ENCODE results near the gene BLOC1S1. TPM values are rescaled to one million over a fixed set of nuclear protein-coding genes. Genes with fewer than 3 reads are reported as not detected.

The BLOC1S1 gene
- total RNA-seq, 1 experiment from 2014 or later, result 69.8 TPM

Small RNA genes lying within 50 kb of the gene (small RNA-seq; reads per million reads assigned to genes)
- gene AC009779.1, result 0 reads per million in 2 experiments
- 0 reads per million in 2 experiments for gene RF00017

Other genes with a start within 250 kb of the BLOC1S1 start
- not detected in 2 replicates for gene OR6C70, start 245.9 kb upstream of the BLOC1S1 start, total RNA-seq (2014; rRNA removed; shearing (Covaris generic))
- not detected in 2 replicates for gene OR6C68, start 223.7 kb upstream of the BLOC1S1 start, total RNA-seq (2014; rRNA removed; shearing (Covaris generic))
- gene OR6C4, start 166.4 kb upstream of the BLOC1S1 start, total RNA-seq (2014; rRNA removed; shearing (Covaris generic)), result not detected in 2 replicates
- not detected in 2 replicates for gene OR2AP1, start 143.6 kb upstream of the BLOC1S1 start, total RNA-seq (2014; rRNA removed; shearing (Covaris generic))
- not detected in 2 replicates for gene OR10P1, start 79.2 kb upstream of the BLOC1S1 start, total RNA-seq (2014; rRNA removed; shearing (Covaris generic))
- gene ITGA7, start 8.1 kb upstream of the BLOC1S1 start, total RNA-seq (2014; rRNA removed; shearing (Covaris generic)), result 0.38 and 1.2 TPM in 2 replicates
- gene RDH5, start 4.3 kb downstream of the BLOC1S1 start, total RNA-seq (2014; rRNA removed; shearing (Covaris generic)), result 2.4 and 3.0 TPM in 2 replicates
- gene CD63, start 13.0 kb downstream of the BLOC1S1 start, total RNA-seq (2014; rRNA removed; shearing (Covaris generic)), result 434 and 500 TPM in 2 replicates
- 1.0 and 2.0 TPM in 2 replicates for gene GDF11, start 27.1 kb downstream of the BLOC1S1 start, total RNA-seq (2014; rRNA removed; shearing (Covaris generic))
- 122 and 140 TPM in 2 replicates for gene SARNP, start 101.7 kb downstream of the BLOC1S1 start, total RNA-seq (2014; rRNA removed; shearing (Covaris generic))
- 32.8 and 37.8 TPM in 2 replicates for gene ORMDL2, start 102.0 kb downstream of the BLOC1S1 start, total RNA-seq (2014; rRNA removed; shearing (Covaris generic))
- 25.8 and 32.2 TPM in 2 replicates for gene DNAJC14, start 113.5 kb downstream of the BLOC1S1 start, total RNA-seq (2014; rRNA removed; shearing (Covaris generic))
- not detected in 2 replicates for gene MMP19, start 126.9 kb downstream of the BLOC1S1 start, total RNA-seq (2014; rRNA removed; shearing (Covaris generic))
- gene PYM1, start 211.8 kb downstream of the BLOC1S1 start, total RNA-seq (2014; rRNA removed; shearing (Covaris generic)), result 33.0 and 33.1 TPM in 2 replicates
- gene DGKA, start 215.1 kb downstream of the BLOC1S1 start, total RNA-seq (2014; rRNA removed; shearing (Covaris generic)), result 14.1 and 15.5 TPM in 2 replicates
- 0.78 and 1.3 TPM in 2 replicates for gene PMEL, start 250.0 kb downstream of the BLOC1S1 start, total RNA-seq (2014; rRNA removed; shearing (Covaris generic))